ENCODE measurements around the gene PPARG. TPM values are rescaled to one million over a fixed set of nuclear protein-coding genes. Genes with fewer than 3 reads are reported as not detected.

The PPARG gene
- total and polyA plus RNA-seq, 2 of the 13 experiments (the other 11 are each of a cell fraction or from before 2014, with no cell fraction given) = 13.9 to 58.3 TPM

- peak; percentile 59; the same call in 1 of the 2 replicates for TF ChIP-seq ZNF556 (CRISPR knock-in tag; IDR thresholded peaks at IDR 0.05; ENCODE audit: borderline replicate concordance)
- TF ChIP-seq MEF2D (CRISPR knock-in tag; IDR thresholded peaks at IDR 0.05) = no peak
- no peak for TF ChIP-seq MTF1 (CRISPR knock-in tag; IDR thresholded peaks at IDR 0.05)
- TF ChIP-seq NONO (IDR thresholded peaks at IDR 0.05) = no peak
- TF ChIP-seq NONO (CRISPR knock-in tag; conservative IDR thresholded peaks at IDR 0.05) = peak; percentile 75; the same call in 1 of the 2 replicates
- TF ChIP-seq PHB2 (IDR thresholded peaks at IDR 0.05; ENCODE audit: partially characterized antibody) = no peak
- TF ChIP-seq KMT2B (CRISPR knock-in tag; IDR thresholded peaks at IDR 0.05) = peak; percentile 64
- no peak for TF ChIP-seq ZNF672 (CRISPR knock-in tag; IDR thresholded peaks at IDR 0.05)
- TF ChIP-seq GPBP1L1 (CRISPR knock-in tag; IDR thresholded peaks at IDR 0.05) = no peak
- TF ChIP-seq HBP1 (CRISPR knock-in tag; IDR thresholded peaks at IDR 0.05; ENCODE audit: low read depth) = no peak; the same call in 1 of the 2 replicates
- no peak for TF ChIP-seq NPAS2 (CRISPR knock-in tag; IDR thresholded peaks at IDR 0.05; ENCODE audit: borderline replicate concordance)
- TF ChIP-seq PRPF4 (IDR thresholded peaks at IDR 0.05; ENCODE audit: low read depth, low read length, poor library complexity, severe bottlenecking) = no peak
- TF ChIP-seq ZNF567 (CRISPR knock-in tag; IDR thresholded peaks at IDR 0.05; ENCODE audit: borderline replicate concordance) = no peak
- peak; percentile 23 for TF ChIP-seq SAP130 (CRISPR knock-in tag; IDR thresholded peaks at IDR 0.05; ENCODE audit: low read depth)
- TF ChIP-seq KLF11 (CRISPR knock-in tag; IDR thresholded peaks at IDR 0.05) = no peak; the same call in 1 of the 2 replicates
- no peak for TF ChIP-seq KDM6A (CRISPR knock-in tag; IDR thresholded peaks at IDR 0.05; ENCODE audit: low read depth)
- TF ChIP-seq NBN (conservative IDR thresholded peaks at IDR 0.05) = no peak
- no peak for TF ChIP-seq ZNF33A (CRISPR knock-in tag; IDR thresholded peaks at IDR 0.05; ENCODE audit: borderline replicate concordance)
- 0 out of 2 replicates have a peak, but pooled peaks have one; percentile 25 for TF ChIP-seq ZNF343 (CRISPR knock-in tag; IDR thresholded peaks at IDR 0.05)
- TF ChIP-seq GFI1 (CRISPR knock-in tag; IDR thresholded peaks at IDR 0.05; ENCODE audit: borderline replicate concordance) = peak; percentile 82; the same call in 1 of the 2 replicates
- no peak for TF ChIP-seq CREBL2 (CRISPR knock-in tag; IDR thresholded peaks at IDR 0.05; ENCODE audit: borderline replicate concordance)
- TF ChIP-seq FOXK1 (CRISPR knock-in tag; IDR thresholded peaks at IDR 0.05; ENCODE audit: borderline replicate concordance, low read depth) = 0 out of 2 replicates have a peak, but pooled peaks have one; percentile 49
- no peak for TF ChIP-seq HNF4G (IDR thresholded peaks at IDR 0.05; ENCODE audit: borderline replicate concordance, low read depth, low read length)
- no peak for TF ChIP-seq HNF4G (CRISPR knock-in tag; IDR thresholded peaks at IDR 0.05; ENCODE audit: borderline replicate concordance, low read depth)
- no peak for TF ChIP-seq SSRP1 (CRISPR knock-in tag; IDR thresholded peaks at IDR 0.05)
- peak; percentile 55; the same call in 1 of the 2 replicates for TF ChIP-seq LBX2 (CRISPR knock-in tag; IDR thresholded peaks at IDR 0.05; ENCODE audit: borderline replicate concordance)
- TF ChIP-seq FOXA3 (CRISPR knock-in tag; IDR thresholded peaks at IDR 0.05) = no peak
Observed at GRCh38 chr3:12288182-12289129, at the start of gene PPARG (continued).

Measured in HepG2 (cell line).